Lower leg skin (tissue), 4 donors: ENCODE results near the gene PFKFB1. TPM values are rescaled to one million over a fixed set of nuclear protein-coding genes. Genes with fewer than 3 reads are reported as not detected.
A peak's percentile ranks its signal among the peaks of the same experiment; 100 is the strongest.

Experiments
- DNase-seq, 2 donors: peaks; one replicate each; pipeline ENCODE4 v3.0.0-alpha.2; 2019; ENCODE audit warnings: low spot score in 2 of 2
- H3K4me3 ChIP-seq: fragments of 200-600 bp; sonication (generic); 2 replicates; pipeline ENCODE4 v1.5.1; 2017; ENCODE audit warnings: mild to moderate bottlenecking, low read depth; ENCODE audit not compliant: poor library complexity, severe bottlenecking
- CTCF ChIP-seq, 3 donors: fragments of 450-650 bp; IDR thresholded peaks; one replicate each; pipeline ENCODE4 v1.5.1; 2016; ENCODE audit warnings: antibody characterized with exemption in 3 of 3, mild to moderate bottlenecking in 3 of 3, moderate library complexity in 2 of 3
- POLR2A ChIP-seq, 2 donors: fragments of 450-650 bp; IDR thresholded peaks; one replicate each; pipeline ENCODE4 v1.6.1; 2016 to 2017; ENCODE audit warnings: antibody characterized with exemption in 2 of 2, mild to moderate bottlenecking in 1 of 2, moderate library complexity in 1 of 2
- WGBS, 2 donors: methylation state at CpG; one replicate each; pipeline ENCODE4 v1.1.5; 2018; 5-methylcytosine and 5-hydroxymethylcytosine counted together
- intact Hi-C: fragments of 100-400 bp; cut with DNase I; formaldehyde crosslinking; loops from one replicate; pipeline ENCODE4 v1.15.0; 2023; ENCODE audit warnings: low total_unique reads
- total RNA-seq, 4 donors: library from RNA; depleted of rRNA; stranded (reverse); fragments of >200 nt; gene quantifications; one replicate each; pipeline ENCODE4 v1.1.0, GENCODE V29; 2016

PFKFB1 gene
- total RNA-seq, 4 donors from 2014 or later: 0.19 to 0.52 (median 0.42) TPM; not detected in 1

GRCh38 chrX:54928876-54929275 is 65.1 kb downstream of the PFKFB1 start:
- intact Hi-C loops: no loop called here
- no peak overlapping the region for H3K4me3 ChIP-seq
- DNase-seq: no peak
- WGBS, 2 donors: 81 to 89% methylated on average over 2 to 3 of the region's 3 CpGs
- TF ChIP-seq POLR2A (IDR thresholded peaks at IDR 0.05) (no peak), CTCF (IDR thresholded peaks at IDR 0.05) (no peak)

GRCh38 chrX:54926978-54927377 is 67.0 kb downstream of the PFKFB1 start:
- no peak for DNase-seq
- WGBS, 2 donors: 50 to 63% methylated on average over 1 to 2 of the region's 2 CpGs
- intact Hi-C loops: no loop called here
- no peak for TF ChIP-seq CTCF (IDR thresholded peaks at IDR 0.05)
- no peak for TF ChIP-seq POLR2A (IDR thresholded peaks at IDR 0.05)
- H3K4me3 ChIP-seq: no peak overlapping the region

- no peak for DNase-seq
These were observed 70.6 kb downstream of the PFKFB1 start for GRCh38 chrX:54923376-54923775.

GRCh38 chrX:54922547-54922946 is 71.4 kb downstream of the PFKFB1 start:
- 85 to 94% methylated on average over 2 to 3 of the region's 3 CpGs for WGBS, 2 donors
- TF ChIP-seq POLR2A (IDR thresholded peaks at IDR 0.05) (no peak), CTCF (IDR thresholded peaks at IDR 0.05) (no peak)
- intact Hi-C loops: no loop called here
- H3K4me3 ChIP-seq: no peak overlapping the region
- no peak for DNase-seq

More at GRCh38 chrX:54923376-54923775, 70.6 kb downstream of the PFKFB1 start:
- no peak overlapping the region for H3K4me3 ChIP-seq
- WGBS, 2 donors: 78 to 92% methylated on average over 3 to 7 of the region's 7 CpGs
- intact Hi-C loops: no loop called here
- TF ChIP-seq CTCF (IDR thresholded peaks at IDR 0.05) (no peak), POLR2A (IDR thresholded peaks at IDR 0.05) (no peak)

- 4 to 34% methylated on average over 24 to 29 of the region's 29 CpGs for WGBS, 2 donors
- intact Hi-C loops: no loop called here
- H3K4me3 ChIP-seq: peak overlapping the region; percentile 28
- no peak for DNase-seq
- TF ChIP-seq CTCF (IDR thresholded peaks at IDR 0.05) (no peak), POLR2A (IDR thresholded peaks at IDR 0.05) (no peak)
These were observed 72.5 kb downstream of the PFKFB1 start for GRCh38 chrX:54921427-54922021.
